ENCODE results near the gene DUS3L. TPM values are rescaled to one million over a fixed set of nuclear protein-coding genes. Genes with fewer than 3 reads are reported as not detected.

DUS3L gene
- total RNA-seq, 1 experiment from 2014 or later: 39.6 TPM

DNA sequence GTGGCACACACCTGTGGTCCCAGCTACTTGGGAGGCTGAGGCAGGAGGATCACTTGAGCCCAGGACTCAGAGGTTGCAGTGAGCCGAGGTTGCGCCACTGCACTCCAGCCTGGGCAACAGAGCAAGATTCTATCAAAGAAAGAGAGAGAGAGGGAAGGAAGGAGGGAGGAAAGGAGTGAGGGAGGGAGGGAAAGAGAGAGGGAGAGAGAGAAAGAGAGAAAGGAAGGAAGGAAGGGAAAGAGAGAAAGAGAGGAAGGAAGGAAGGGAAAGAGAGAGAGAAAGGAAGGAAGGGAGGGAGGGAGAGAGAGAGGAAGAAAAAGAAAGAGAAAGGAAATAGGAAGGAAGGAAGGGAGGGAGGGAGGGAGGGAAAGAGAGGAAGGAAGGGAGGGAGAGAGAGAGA is 26.3 kb upstream of the DUS3L start:
- H3K9me3 ChIP-seq (ENCODE audit: control insufficient read depth, insufficient read depth, low read depth, low read length): no peaks in the 10 kb centered on the region
- ChIA-PET POLR2A (no interaction called here), CTCF (interaction anchor here (0.6 to 0.7 kb wide), 2 partner anchors 11 to 70 kb away, joined by 4 read pairs; no protein-coding TSS in a partner anchor)
- BruUV-seq (replicated peaks): no TSS peak
- no peaks in the 10 kb centered on the region for H3K4me1 ChIP-seq (ENCODE audit: control insufficient read depth, insufficient read depth, low read length)
- no peak overlapping the region for H3K4me3 ChIP-seq (ENCODE audit: low read depth in 2 of 2, low read length in 2 of 2)
- H3K27ac ChIP-seq (ENCODE audit: low read length): no peak overlapping the region
- no peak for DNase-seq (ENCODE audit: low read depth, low spot score)
- ATAC-seq: no peak
- H3K27me3 ChIP-seq (ENCODE audit: control insufficient read depth, insufficient read depth, low read length): no peaks in the 10 kb centered on the region
- intact Hi-C loops (cut with micrococcal nuclease; ENCODE audit: unreplicated experiment): no loop called here
- TF ChIP-seq, protein P1, sequence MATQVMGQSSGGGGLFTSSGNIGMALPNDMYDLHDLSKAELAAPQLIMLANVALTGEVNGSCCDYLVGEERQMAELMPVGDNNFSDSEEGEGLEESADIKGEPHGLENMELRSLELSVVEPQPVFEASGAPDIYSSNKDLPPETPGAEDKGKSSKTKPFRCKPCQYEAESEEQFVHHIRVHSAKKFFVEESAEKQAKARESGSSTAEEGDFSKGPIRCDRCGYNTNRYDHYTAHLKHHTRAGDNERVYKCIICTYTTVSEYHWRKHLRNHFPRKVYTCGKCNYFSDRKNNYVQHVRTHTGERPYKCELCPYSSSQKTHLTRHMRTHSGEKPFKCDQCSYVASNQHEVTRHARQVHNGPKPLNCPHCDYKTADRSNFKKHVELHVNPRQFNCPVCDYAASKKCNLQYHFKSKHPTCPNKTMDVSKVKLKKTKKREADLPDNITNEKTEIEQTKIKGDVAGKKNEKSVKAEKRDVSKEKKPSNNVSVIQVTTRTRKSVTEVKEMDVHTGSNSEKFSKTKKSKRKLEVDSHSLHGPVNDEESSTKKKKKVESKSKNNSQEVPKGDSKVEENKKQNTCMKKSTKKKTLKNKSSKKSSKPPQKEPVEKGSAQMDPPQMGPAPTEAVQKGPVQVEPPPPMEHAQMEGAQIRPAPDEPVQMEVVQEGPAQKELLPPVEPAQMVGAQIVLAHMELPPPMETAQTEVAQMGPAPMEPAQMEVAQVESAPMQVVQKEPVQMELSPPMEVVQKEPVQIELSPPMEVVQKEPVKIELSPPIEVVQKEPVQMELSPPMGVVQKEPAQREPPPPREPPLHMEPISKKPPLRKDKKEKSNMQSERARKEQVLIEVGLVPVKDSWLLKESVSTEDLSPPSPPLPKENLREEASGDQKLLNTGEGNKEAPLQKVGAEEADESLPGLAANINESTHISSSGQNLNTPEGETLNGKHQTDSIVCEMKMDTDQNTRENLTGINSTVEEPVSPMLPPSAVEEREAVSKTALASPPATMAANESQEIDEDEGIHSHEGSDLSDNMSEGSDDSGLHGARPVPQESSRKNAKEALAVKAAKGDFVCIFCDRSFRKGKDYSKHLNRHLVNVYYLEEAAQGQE (IDR thresholded peaks at IDR 0.05; ENCODE audit: insufficient read depth in 1 of 2, low read depth in 2 of 2, low read length in 1 of 2): no peak
- TF ChIP-seq TCF7L2 (IDR thresholded peaks at IDR 0.05; ENCODE audit: low read depth, low read length) (no peak), POLR2AphosphoS5 (IDR thresholded peaks at IDR 0.05; ENCODE audit: low read depth, low read length) (no peak), SIN3A (IDR thresholded peaks at IDR 0.05; ENCODE audit: borderline replicate concordance, insufficient read depth, low read depth, low read length) (no peak)
- TF ChIP-seq, protein P2, sequence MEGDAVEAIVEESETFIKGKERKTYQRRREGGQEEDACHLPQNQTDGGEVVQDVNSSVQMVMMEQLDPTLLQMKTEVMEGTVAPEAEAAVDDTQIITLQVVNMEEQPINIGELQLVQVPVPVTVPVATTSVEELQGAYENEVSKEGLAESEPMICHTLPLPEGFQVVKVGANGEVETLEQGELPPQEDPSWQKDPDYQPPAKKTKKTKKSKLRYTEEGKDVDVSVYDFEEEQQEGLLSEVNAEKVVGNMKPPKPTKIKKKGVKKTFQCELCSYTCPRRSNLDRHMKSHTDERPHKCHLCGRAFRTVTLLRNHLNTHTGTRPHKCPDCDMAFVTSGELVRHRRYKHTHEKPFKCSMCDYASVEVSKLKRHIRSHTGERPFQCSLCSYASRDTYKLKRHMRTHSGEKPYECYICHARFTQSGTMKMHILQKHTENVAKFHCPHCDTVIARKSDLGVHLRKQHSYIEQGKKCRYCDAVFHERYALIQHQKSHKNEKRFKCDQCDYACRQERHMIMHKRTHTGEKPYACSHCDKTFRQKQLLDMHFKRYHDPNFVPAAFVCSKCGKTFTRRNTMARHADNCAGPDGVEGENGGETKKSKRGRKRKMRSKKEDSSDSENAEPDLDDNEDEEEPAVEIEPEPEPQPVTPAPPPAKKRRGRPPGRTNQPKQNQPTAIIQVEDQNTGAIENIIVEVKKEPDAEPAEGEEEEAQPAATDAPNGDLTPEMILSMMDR (IDR thresholded peaks at IDR 0.05): no peak
- in situ Hi-C loops (cut with HindIII; ENCODE audit: low pct_unique_long_range_greater_than_20kb, low sequenced_read_pairs): no loop called here
- no peaks in the 10 kb centered on the region for H3K36me3 ChIP-seq (ENCODE audit: control insufficient read depth, insufficient read depth, low read length)

DNA sequence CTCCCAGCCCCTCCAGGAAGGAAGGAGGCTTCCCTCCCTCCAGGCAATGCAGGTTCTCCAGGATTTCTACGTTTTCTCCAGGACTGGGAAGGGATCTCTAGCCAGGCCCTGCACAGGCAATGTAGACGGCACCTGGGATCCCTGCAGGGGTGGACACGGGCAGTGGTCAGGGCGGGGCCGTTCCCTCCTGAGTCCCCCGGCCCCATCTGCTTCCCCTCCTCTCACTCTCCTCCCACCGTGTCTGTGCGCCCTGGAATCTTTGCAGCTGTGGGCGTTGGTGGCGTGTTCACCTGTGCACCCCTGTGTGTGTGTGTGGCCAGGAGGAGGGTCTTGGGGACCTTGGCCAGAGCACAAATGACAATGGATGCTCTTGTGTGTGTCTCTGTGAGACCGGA is 23.9 kb upstream of the DUS3L start:
- no peak for DNase-seq (ENCODE audit: low read depth, low spot score)
- H3K9me3 ChIP-seq (ENCODE audit: control insufficient read depth, insufficient read depth, low read depth, low read length): no peaks in the 10 kb centered on the region
- in situ Hi-C loops (cut with HindIII; ENCODE audit: low pct_unique_long_range_greater_than_20kb, low sequenced_read_pairs) (no loop called here), intact Hi-C loops (cut with micrococcal nuclease; ENCODE audit: unreplicated experiment) (no loop called here)
- no peak overlapping the region for H3K27ac ChIP-seq (ENCODE audit: low read length)
- TF ChIP-seq TCF7L2 (IDR thresholded peaks at IDR 0.05; ENCODE audit: low read depth, low read length) (no peak), POLR2AphosphoS5 (IDR thresholded peaks at IDR 0.05; ENCODE audit: low read depth, low read length) (no peak), SIN3A (IDR thresholded peaks at IDR 0.05; ENCODE audit: borderline replicate concordance, insufficient read depth, low read depth, low read length) (no peak)
- TF ChIP-seq, protein P1 (IDR thresholded peaks at IDR 0.05; ENCODE audit: insufficient read depth in 1 of 2, low read depth in 2 of 2, low read length in 1 of 2): no peak
- TF ChIP-seq, protein P2 (IDR thresholded peaks at IDR 0.05): no peak
- no peaks in the 10 kb centered on the region for H3K4me1 ChIP-seq (ENCODE audit: control insufficient read depth, insufficient read depth, low read length)
- H3K36me3 ChIP-seq (ENCODE audit: control insufficient read depth, insufficient read depth, low read length): no peaks in the 10 kb centered on the region
- peak; percentile 52; the same call in 1 of the 2 replicates for ATAC-seq
- H3K27me3 ChIP-seq (ENCODE audit: control insufficient read depth, insufficient read depth, low read length): no peaks in the 10 kb centered on the region
- no peak overlapping the region for H3K4me3 ChIP-seq (ENCODE audit: low read depth in 2 of 2, low read length in 2 of 2)
- no TSS peak for BruUV-seq (replicated peaks)
- ChIA-PET CTCF (no interaction called here), POLR2A (no interaction called here)

All from Panc1 (cell line).